Measurements from ENCODE around the gene RLBP1. TPM values are rescaled to one million over a fixed set of nuclear protein-coding genes. Genes with fewer than 3 reads are reported as not detected.
A peak's percentile ranks its signal among the peaks of the same experiment; 100 is the strongest.

Gene RLBP1
- total and polyA plus RNA-seq, 2 of the 13 experiments (the other 11 are each of a cell fraction or from before 2014, with no cell fraction given), result 0.07 TPM; not detected in 1

DNA sequence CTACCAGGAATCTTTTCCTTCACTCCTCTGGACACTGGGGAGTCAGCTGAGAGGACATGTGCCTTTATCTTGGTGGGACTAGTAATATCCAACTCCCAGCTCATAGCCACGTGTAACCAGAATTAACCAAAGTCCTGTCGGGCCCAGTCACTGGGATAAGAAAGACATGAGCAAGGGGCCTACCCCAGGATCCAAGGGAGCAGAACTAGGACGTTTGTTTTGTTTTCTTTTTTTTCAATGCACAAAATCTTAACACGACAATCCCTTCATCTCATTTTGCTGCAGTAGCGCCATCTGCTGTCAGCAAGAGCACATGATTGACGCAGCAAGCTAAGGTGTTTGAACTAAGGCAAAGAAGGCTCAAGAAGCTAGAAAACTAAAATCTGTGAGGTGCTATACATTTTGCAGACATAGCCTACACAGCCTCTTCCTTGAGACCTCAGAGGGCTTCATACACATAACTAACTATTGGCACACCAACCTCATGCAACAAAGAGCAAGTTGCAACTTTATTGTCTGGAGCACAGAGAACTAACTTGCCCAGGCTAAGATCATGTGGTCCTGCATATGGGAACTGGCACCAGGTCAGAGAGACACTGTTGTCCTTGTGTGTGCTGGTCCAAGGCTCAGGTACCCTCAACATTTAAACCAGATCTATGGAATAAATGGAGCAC lies 43.6 kb downstream of the RLBP1 start (continued):
- TF ChIP-seq HNF1B (CRISPR knock-in tag; IDR thresholded peaks at IDR 0.05), result 0 out of 2 replicates have a peak, but pooled peaks have one; percentile 37
- TF ChIP-seq, protein P1, sequence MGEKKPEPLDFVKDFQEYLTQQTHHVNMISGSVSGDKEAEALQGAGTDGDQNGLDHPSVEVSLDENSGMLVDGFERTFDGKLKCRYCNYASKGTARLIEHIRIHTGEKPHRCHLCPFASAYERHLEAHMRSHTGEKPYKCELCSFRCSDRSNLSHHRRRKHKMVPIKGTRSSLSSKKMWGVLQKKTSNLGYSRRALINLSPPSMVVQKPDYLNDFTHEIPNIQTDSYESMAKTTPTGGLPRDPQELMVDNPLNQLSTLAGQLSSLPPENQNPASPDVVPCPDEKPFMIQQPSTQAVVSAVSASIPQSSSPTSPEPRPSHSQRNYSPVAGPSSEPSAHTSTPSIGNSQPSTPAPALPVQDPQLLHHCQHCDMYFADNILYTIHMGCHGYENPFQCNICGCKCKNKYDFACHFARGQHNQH (CRISPR knock-in tag; IDR thresholded peaks at IDR 0.05), result 0 out of 2 replicates have a peak, but pooled peaks have one; percentile 14
- TF ChIP-seq STAG1 (CRISPR knock-in tag; IDR thresholded peaks at IDR 0.05), result peak; percentile 93
- no peak for TF ChIP-seq HBP1 (CRISPR knock-in tag; IDR thresholded peaks at IDR 0.05; ENCODE audit: low read depth)
- TF ChIP-seq, protein P2, sequence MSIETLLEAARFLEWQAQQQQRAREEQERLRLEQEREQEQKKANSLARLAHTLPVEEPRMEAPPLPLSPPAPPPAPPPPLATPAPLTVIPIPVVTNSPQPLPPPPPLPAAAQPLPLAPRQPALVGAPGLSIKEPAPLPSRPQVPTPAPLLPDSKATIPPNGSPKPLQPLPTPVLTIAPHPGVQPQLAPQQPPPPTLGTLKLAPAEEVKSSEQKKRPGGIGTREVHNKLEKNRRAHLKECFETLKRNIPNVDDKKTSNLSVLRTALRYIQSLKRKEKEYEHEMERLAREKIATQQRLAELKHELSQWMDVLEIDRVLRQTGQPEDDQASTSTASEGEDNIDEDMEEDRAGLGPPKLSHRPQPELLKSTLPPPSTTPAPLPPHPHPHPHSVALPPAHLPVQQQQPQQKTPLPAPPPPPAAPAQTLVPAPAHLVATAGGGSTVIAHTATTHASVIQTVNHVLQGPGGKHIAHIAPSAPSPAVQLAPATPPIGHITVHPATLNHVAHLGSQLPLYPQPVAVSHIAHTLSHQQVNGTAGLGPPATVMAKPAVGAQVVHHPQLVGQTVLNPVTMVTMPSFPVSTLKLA (IDR thresholded peaks at IDR 0.05), result peak; percentile 49; the same call in 1 of the 2 replicates
- no peak for TF ChIP-seq GFI1 (CRISPR knock-in tag; IDR thresholded peaks at IDR 0.05; ENCODE audit: borderline replicate concordance)
- TF ChIP-seq, protein P3, sequence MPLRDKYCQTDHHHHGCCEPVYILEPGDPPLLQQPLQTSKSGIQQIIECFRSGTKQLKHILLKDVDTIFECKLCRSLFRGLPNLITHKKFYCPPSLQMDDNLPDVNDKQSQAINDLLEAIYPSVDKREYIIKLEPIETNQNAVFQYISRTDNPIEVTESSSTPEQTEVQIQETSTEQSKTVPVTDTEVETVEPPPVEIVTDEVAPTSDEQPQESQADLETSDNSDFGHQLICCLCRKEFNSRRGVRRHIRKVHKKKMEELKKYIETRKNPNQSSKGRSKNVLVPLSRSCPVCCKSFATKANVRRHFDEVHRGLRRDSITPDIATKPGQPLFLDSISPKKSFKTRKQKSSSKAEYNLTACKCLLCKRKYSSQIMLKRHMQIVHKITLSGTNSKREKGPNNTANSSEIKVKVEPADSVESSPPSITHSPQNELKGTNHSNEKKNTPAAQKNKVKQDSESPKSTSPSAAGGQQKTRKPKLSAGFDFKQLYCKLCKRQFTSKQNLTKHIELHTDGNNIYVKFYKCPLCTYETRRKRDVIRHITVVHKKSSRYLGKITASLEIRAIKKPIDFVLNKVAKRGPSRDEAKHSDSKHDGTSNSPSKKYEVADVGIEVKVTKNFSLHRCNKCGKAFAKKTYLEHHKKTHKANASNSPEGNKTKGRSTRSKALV (CRISPR knock-in tag; IDR thresholded peaks at IDR 0.05), result no peak
- TF ChIP-seq ONECUT2 (CRISPR knock-in tag; IDR thresholded peaks at IDR 0.05), result no peak
- TF ChIP-seq PRMT3 (CRISPR knock-in tag; IDR thresholded peaks at IDR 0.05; ENCODE audit: borderline replicate concordance, low read depth), result no peak
- TF ChIP-seq PAX8 (CRISPR knock-in tag; IDR thresholded peaks at IDR 0.05; ENCODE audit: borderline replicate concordance), result no peak
- no peak for TF ChIP-seq ZFP41 (CRISPR knock-in tag; IDR thresholded peaks at IDR 0.05; ENCODE audit: borderline replicate concordance)
- TF ChIP-seq RAD21 (CRISPR knock-in tag; IDR thresholded peaks at IDR 0.05), result peak; percentile 83
- TF ChIP-seq, protein P4, sequence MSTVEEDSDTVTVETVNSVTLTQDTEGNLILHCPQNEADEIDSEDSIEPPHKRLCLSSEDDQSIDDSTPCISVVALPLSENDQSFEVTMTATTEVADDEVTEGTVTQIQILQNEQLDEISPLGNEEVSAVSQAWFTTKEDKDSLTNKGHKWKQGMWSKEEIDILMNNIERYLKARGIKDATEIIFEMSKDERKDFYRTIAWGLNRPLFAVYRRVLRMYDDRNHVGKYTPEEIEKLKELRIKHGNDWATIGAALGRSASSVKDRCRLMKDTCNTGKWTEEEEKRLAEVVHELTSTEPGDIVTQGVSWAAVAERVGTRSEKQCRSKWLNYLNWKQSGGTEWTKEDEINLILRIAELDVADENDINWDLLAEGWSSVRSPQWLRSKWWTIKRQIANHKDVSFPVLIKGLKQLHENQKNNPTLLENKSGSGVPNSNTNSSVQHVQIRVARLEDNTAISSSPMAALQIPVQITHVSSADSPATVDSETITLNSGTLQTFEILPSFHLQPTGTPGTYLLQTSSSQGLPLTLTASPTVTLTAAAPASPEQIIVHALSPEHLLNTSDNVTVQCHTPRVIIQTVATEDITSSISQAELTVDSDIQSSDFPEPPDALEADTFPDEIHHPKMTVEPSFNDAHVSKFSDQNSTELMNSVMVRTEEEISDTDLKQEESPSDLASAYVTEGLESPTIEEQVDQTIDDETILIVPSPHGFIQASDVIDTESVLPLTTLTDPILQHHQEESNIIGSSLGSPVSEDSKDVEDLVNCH (CRISPR knock-in tag; IDR thresholded peaks at IDR 0.05), result no peak
- no peak for TF ChIP-seq SMARCE1 (IDR thresholded peaks at IDR 0.05; ENCODE audit: borderline replicate concordance)
- TF ChIP-seq, protein P5, sequence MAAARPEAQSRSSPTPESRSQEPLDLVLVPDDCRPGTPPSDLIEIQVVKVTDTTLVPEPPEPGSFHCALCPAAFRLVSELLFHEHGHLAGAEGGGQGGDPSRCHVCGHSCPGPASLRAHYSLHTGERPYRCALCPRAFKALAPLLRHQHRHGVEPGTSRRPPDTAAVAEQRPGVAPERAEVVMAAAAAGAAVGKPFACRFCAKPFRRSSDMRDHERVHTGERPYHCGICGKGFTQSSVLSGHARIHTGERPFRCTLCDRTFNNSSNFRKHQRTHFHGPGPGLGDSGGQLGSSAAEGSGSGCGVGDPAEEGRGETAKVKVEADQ (CRISPR knock-in tag; IDR thresholded peaks at IDR 0.05; ENCODE audit: borderline replicate concordance), result no peak
- no peak for TF ChIP-seq ZNF230 (CRISPR knock-in tag; IDR thresholded peaks at IDR 0.05)
- TF ChIP-seq HNF4A (CRISPR knock-in tag; IDR thresholded peaks at IDR 0.05), result no peak
- no peak for TF ChIP-seq NFATC3 (CRISPR knock-in tag; IDR thresholded peaks at IDR 0.05)

Measured in HepG2 (cell line).